T-helper 9 cell (primary cell): ENCODE data around the gene FAM234A.

Source experiments
- DNase-seq: peaks from one replicate; pipeline ENCODE4 v3.0.0-alpha.2; 2020

The FAM234A gene

DNA sequence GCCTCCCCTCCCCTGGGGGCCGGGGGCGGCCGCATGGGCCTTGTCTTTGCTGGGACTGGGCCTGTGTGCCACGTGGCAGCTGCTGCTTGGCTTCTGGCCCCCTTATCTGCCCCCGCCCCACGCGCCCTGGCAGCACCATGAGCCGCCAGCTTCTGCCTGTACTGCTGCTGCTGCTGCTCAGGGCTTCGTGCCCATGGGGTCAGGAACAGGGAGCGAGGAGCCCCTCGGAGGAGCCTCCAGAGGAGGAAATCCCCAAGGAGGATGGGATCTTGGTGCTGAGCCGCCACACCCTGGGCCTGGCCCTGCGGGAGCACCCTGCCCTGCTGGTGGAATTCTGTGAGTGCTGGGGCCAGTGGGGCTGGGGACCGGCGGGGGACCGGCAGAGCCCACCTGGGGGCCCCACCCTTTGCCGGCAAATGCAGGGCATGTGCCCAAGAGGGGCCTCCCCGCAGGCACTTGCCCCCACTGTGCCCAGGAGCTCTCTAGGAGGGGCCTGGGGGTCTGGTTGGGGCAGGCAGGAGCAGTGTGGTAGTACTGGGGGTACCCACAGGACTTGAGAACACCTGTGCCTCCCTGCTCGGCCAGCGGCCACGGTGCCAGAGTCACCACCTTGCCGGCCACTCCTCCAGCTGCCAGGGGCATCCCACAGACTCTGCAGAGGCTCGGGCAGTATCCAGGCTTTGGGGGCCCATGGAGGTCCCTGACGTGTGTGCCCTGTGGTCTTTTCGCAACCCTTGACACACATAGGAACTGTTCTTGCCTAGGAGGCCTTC lies 48.6 kb downstream of the FAM234A start, which contains the start of gene PDIA2:
PDIA2 (plus strand) TSS at position 132 of the 773 bp plus-strand sequence; CDS start at position 138, 6 bp downstream.
- DNase-seq = no peak

DNA sequence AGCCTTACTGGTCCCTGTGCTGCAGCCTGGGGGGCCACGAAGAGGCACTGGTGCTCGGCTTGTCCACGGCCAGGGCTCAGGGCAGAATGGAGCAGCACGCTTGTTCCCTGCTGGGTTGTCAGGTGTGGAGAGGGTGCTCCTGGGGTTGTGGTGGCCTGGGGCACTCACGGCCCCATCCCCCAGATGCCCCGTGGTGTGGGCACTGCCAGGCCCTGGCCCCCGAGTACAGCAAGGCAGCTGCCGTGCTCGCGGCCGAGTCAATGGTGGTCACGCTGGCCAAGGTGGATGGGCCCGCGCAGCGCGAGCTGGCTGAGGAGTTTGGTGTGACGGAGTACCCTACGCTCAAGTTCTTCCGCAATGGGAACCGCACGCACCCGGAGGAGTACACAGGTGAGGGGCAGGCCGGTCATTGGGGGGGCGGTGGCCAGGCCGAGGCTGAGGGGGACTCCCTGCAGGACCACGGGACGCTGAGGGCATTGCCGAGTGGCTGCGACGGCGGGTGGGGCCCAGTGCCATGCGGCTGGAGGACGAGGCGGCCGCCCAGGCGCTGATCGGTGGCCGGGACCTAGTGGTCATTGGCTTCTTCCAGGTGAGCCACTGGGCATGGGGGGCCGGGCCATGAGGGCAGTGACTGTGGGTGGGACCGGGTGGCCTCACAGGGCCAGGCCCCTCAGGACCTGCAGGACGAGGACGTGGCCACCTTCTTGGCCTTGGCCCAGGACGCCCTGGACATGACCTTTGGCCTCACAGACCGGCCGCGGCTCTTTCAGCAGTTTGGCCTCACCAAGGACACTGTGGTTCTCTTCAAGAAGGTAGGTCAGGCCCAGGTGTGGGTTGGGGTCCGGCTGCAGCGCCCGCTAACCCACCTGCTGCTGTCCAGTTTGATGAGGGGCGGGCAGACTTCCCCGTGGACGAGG lies 49.8 kb downstream of the FAM234A start:
- DNase-seq = no peak

DNA sequence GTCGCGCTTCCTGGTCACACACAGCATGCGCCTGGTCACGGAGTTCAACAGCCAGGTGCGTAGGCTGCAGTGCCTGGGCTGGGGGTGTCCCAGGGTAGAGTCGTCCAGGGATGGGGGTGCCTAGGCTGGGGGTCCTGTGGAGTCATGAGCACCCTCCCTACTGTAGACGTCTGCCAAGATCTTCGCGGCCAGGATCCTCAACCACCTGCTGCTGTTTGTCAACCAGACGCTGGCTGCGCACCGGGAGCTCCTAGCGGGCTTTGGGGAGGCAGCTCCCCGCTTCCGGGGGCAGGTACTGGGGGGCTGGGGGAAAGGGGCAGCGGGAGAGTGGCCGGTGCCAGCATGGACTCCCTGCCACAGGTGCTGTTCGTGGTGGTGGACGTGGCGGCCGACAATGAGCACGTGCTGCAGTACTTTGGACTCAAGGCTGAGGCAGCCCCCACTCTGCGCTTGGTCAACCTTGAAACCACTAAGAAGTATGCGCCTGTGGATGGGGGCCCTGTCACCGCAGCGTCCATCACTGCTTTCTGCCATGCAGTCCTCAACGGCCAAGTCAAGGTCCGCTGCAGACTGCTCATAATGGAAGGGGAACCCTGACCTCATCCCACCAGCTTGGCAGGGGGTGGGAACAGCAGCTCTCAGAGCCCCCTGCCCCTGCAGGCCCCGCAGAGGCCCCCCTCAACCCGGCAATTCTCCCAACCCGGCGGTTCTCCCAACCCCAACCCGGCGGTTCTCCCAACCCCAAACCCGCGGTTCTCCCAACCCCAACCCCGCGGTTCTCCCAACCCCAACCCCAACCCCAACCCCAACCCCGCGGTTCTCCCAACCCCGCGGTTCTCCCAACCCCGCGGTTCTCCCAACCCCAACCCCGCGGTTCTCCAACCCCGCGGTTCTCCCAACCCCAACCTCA lies 50.8 kb downstream of the FAM234A start:
- no peak for DNase-seq

DNA sequence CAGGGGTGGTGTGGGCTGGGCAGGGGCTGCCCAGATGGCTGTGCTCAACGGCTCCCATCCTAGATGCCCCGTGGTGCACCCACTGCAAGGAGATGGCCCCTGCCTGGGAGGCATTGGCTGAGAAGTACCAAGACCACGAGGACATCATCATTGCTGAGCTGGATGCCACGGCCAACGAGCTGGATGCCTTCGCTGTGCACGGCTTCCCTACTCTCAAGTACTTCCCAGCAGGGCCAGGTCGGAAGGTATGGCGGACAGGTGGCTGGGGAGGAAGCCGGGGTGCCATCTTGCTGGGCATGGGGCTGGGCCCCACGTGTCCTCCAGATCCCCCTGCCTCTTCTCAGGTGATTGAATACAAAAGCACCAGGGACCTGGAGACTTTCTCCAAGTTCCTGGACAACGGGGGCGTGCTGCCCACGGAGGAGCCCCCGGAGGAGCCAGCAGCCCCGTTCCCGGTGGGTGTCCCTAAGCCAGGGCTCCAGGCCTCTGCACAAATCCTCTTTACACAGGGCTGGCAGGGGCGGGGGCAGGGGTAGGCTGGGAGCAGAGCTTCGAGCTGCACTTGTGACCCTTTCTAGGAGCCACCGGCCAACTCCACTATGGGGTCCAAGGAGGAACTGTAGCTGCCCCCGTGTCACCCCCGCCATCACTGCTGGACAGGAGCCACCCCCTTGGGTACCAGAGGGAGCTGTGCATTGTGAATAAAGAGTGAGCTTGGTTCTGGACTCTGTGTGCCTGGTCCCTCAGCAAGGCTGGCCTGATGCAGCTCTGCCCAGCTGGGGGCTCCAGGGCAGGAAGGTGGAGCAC lies 52.1 kb downstream of the FAM234A start:
- DNase-seq = no peak

DNA sequence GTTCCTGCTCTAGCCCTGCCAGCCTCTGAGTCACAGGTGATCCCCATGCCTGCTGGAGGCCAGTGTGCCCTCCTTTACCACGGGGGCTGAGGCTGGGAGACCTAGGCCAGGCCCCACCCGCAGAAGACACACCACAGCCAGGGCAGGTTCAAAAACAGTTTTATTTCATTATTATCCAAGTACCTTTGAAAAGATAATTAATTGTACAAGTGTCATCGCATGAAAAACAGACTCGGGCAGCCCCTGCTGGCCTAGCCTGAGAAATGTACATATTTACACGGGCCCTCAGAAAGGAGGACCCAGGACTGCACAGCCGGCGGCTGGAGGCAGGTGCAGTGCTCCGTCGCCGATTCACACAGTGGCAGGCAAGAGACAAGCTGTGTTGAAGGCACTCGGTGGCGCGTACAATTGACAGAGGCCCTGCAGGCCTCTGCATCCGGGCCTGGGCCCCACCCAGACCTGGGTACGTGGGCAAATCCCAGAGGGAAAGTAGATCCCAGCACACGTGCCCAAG lies 52.7 kb downstream of the FAM234A start:
- no peak for DNase-seq

DNA sequence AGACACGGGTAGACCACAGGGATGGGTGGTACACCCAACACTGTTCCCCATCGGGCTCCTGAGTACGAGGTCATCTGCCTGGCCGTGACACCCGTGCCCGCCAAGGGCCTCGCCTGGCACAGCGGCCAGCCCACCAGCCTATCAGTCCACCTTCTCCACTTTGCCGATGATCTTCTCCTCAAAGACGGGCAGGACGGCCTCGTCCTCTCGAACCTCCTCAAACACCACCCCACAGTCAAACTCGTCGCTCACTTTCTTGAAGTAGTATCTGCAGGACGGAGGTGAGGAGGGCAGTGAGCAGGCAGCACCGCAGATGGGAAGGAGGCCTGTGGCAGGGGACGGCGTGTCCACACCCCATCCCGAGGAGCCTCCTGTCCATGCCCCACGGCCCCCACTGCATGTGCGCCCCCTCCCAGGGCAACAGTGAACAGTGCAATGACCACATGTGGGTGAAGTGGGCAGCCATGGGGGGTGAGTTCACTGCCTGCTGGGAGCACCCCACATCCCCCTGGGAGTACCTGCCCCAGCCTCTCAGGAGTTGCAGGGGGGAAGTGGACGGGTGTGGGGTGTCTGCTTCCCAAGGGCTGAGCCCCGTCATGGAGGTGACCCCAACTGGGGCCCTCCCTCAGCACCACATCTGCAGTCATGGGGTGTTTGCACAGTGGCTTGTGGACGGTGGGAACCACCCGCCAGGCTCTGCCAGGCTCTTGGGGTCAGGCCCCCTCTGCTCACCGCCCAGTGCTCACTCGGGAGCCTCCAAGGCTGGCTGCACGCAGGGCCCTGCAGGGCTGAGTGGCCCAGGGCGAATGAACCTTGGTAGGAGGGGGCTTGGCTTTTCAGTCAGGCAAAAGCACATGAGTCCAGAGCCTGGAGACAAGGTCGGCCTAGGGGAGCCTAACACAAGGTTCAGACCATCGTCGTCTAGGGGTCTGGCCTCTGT lies 53.6 kb downstream of the FAM234A start:
- no peak for DNase-seq

DNA sequence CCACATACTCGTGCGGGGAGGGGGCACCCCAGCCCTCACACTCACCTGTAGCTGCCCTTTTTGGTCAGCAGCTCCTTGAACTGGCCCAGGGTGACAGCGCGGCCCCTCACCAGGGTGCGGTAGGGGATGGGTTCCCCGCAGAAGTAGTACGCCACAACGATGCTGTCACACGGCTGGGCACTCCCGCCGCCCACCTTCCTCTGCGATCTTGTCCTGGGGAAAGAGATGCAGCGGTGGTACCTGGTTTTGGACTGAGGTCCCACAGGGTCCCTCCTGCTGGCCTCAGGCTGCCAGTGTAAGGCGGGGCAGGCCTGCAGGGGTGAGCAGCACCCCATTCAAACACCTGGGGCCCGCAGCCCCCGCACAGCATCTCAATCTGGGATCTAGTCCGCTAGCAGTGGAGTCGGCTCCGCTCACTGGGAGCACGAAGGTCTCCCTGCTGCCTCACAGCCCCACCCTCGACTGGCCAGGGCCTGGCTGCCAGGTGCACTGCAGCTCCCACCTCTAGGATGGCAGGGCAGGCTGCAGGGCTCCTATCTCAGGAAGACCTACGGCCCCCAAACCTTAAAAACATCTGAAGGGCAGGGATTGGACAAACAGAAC lies 54.9 kb downstream of the FAM234A start:
- no peak for DNase-seq

DNA sequence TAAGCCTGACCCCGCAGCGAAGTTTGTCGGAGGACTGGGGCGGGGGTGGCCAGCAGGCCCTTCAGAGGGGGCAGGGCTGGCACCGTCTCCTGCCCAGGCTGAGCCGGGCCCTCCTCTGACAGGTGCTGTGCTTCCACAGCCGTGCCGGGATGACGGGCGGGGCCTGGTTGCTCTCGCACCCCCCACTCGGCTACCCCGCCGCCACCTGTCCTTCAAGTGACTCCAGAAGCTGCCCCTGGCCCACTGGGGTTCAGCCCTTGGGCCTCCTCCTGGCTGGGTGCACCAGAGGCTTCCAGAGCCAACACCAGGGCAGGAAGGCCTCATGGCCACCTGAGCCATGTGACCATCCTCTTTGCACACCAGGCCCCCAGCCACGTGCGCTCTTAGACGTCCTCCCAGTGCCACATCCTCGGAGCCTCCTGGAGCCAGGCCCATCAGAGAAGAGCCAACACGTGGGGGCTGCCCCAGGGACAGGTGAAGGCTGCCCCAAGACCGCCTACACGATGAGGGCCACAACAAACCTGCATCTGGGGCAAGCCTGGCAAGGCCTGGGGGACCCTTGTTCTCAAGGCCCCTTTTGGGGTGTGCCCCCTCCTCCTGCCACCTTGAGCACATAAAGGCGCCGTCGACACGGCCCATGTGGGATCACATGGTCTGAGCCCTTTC lies 55.5 kb downstream of the FAM234A start:
- DNase-seq = no peak

DNA sequence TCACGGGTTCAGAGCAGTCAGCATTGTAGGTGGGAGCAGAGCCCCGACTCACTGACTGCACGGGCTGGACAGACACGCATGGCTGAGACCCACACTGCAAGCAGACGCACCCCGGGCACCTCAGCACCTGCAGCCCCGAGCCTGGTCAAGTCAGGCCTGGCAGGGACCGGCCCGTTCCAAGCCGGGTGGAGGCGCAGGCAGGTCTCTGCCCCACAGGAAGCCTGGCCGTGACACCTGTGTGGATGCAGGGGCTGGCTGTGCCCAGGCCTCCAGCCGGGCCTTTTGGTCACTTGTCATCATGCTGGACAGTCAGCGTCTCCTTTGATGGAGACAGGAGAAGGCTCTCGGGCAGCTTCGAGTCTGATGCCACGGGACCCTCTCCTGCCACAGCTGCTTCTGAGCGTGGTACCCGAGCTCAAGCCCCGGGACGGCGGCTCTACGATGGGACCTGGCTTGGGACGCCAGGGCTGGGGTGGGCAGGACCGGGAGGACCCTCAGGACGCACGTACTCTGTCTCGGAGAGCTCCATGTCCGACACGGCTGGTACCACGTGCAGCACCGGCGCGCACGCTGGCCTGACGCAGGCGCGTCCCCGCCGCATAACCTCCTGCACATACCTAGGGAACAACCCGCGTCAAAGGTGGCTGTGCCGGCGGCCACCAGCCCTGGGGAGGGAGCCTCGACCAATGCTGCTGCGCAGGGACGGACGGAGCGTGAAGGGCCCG lies 56.2 kb downstream of the FAM234A start:
- DNase-seq = no peak

DNA sequence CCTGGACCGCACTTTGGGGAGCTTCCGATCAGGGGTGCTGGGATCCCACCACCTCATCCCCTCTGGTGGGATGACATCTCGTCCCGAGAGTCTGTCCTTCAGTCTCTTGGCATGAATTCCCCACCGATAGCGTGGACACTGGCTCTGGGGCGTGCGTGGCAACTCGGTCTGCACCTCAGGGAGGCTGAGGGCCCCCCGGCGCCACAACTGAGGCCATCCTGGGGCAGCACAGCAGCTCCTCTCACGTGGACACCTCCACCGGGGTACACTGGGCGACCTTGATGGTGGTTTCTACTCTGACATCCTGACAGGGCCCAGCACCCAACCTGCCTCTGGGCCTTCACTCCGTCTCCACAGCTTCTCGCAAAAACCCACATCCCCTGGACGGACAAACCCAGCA lies 56.9 kb downstream of the FAM234A start:
- DNase-seq = no peak

DNA sequence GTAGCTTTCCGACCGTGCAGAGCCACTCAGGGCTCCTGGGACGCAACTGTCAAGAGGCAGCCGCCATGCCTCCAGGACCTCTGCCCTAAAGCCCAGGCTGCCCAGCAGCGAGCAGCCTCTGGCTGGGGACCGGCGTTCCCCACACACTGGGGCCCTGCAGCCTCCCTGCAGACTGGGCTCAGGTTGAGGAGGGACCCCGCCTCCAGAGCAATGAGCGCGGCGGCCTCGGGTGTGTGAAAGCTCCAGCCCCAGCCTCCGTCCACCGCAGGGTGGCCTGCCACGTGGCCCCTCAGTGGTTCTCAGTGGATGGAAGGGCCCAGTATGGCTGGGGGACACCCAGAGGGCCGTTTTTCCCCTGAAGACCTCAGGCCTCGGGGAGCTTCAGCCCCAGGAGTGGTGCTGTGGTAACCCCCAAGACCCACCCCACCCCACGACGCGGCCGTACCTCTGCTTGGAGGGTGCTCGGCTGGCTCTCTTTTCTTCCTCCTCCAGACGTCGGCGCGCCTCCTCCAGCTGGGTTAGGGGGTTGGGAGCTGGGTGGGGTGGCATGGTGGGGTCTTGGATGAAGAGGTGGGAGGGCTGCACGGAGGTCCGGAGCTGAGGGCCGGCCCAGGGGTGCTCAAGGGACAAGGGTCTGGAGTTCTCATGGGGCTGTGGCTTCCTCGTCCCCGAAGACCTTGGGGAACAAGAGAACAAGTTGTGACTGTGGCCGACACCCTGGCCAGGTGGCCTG lies 58.6 kb downstream of the FAM234A start:
- DNase-seq = no peak

DNA sequence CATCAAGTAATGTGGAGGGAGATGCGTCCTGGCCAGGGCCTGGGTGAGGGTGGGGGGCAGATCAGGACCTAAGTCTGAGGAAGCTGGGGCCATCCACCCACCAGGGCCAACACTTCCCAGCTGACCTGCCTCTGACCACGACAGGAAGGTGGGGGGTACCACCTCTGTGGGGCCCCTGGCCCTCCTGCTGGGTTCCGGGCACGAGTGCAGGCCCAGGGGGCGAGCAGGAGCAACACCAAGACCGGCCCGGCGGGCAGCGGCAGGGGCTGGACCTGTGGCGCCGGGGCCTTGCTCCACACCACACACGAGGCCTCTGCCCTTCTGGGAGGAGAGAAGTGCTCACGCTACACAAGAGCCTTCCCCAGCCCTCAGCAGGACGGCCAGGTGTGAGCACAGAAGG lies 61.7 kb downstream of the FAM234A start:
- no peak for DNase-seq

DNA sequence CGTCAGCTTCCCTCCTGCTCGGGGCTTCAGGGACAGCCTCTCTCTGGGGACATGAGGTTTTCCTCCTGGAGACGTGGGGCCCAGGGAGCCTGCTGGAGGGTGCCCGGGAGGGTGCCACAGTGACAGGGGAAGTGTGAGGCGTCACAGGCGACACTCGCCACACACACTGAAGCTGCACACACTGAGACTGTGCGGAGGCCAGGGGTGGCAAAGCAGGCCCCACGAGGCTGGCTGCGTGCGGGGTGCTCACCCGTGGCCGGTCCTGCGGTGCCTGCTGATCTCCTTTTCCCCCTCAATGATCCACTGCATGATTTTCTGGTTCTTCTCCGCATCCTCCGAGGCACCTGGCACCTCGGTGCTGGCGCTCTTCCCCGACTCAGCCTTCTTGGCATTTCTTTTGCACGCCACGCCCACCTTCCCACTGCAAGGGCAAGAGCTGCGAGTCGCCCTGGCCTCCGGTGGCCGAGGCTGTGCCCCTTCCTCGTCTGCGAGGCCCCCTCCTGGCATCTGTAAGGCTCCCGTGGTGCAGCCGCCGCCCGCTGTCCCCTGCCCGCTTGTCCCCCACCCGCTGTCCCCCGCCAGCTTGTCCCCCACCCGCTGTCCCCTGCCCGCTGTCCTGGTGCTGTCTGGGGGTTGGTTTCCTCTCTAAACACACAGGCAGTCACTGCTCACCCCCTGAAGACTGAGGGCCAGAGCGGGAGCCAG lies 62.3 kb downstream of the FAM234A start:
- no peak for DNase-seq

DNA sequence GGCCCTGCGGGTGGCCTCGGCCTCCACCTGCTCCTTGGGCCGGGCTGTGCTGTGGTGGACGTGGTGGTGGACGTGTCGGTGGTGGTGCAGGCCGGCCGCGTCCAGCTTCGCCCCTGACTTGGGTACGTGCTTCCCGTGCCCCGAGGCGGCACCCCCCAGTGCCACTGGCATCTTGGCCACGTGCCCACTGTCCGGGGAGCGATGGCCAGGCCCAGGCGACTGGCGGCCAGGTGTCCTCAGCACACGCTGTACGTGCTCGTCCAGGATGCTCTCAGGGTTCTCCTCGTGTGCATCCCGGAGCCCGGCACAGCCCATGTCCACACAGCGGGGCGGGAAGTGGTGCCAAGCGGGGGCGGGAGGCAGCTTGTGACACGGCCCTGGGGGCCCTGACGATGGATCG lies 63.2 kb downstream of the FAM234A start:
- no peak for DNase-seq

DNA sequence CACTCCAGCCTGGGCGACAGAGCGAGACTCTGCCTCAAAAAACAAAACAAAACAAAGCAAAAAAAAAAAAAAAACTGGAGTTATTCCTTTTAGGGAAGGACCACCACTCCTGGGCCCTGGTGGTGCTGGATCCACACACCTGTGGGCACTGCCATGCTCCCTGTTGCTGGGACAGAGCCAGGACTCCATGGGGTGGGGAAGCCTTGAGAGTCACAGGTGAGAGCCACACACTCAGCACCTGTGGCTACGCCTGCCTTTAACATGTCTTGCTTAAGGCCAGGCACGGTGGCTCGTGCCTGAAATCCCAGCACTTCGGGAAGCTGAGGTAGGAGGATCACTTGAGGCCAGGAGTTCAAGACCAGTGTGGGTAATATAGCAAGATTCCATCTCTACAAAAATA lies 66.6 kb downstream of the FAM234A start:
- DNase-seq = no peak

DNA sequence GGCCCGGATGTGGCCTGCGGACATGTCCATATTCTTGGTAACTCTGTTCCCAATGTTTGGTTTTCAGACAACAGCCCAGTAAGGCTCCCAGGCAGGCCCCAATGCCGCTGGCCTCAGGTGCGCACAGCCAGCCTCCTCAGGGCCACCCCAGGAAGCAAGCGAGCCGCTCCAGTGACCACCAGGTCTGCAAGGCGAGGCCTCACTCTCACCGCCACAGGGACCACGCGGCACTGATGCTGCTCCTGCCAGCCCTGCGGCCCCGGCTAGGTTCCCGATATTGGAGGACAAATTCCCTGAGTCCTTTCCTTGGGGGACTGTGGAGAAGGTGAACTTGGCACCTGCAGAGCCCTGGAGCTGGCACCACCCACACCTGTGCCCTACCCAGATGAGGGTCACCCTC lies 67.3 kb downstream of the FAM234A start:
- no peak for DNase-seq

DNA sequence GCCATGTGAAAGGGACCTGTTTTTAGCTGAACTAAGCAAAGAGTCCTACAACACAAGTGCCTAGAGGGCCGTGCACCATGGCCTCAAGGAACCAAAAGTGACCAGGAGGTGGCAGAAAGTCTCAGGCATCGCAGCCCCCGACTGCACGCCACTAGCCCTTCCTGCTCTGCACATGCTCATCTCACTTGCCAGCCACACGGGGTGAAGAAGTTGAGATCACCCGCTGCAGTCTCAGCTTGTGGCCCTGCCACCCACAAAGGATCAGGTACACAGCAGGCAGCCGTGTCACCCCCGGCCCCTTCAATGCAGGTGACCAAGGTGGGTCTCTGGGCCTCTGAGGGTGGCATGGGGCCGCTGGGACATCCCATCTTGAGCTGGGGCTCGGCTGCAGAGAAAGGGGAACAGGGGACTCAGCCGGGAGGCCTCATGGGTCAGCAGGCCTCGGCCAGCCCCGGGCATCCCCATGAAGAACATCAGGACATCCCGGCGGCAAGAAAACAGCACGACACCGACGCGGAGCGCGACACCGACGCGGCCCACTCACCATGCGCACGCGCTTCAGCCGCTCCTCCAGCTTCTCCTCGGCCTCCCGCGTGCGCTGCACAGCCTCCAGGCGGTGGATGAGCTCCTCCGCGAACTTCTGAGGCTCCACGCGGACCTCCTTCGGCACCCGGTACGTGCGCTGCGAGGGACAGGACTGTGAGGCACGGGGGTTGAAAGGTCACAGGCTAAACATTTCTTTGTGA lies 69.3 kb downstream of the FAM234A start:
- no peak for DNase-seq
